ENCODE results near the gene ENAH. TPM values are rescaled to one million over a fixed set of nuclear protein-coding genes. Genes with fewer than 3 reads are reported as not detected.
A peak's percentile ranks its signal among the peaks of the same experiment; 100 is the strongest.

ENAH gene
- total RNA-seq, 1 experiment from 2014 or later, result 160 TPM

DNA sequence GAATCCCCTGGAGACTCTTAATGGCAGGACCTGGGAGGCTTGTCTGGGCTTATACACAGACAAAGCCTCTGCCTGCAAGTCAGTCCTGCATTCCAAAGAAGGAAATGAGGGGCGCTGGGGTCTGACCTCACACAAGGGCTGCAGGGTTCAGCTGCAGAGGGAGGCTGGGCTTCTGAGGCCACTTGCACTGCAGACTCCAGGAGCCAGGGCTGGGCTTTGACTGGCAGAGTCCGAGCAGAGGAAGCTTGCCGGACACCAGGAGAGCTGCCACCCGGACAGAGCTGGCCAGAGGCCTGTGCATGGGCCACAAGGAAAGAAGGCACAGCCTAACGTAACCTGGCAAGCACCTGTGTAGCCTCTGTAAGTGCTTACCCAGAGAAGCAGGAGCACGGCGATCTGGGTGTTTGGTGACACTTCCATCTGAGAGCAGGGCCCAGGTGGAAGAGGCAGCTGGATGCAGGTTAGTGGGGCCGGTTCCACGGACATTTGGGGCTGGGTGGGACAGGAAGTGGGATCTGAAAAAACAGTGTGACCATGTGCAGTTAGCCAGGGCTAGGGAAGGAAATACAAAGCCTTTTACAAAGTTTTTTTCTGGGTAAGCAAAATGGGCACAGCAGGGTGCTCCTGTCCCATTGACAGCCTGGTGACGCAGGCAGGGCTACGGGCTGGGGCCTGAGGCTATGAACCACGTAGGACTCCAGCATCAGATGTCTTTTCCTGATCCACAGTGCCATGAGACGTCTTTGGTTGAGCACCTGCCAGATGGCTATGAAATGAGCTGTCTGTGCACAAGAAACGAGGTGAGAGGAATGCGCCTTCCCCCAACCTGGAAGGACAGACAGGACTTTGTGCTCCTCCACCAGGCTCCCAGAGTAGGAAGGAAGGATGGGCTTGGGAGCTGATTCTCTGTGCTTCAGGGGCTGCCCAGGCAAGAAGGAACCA lies 187.8 kb downstream of the ENAH start:
- no peak overlapping the region for H3K4me3 ChIP-seq (ENCODE audit: insufficient read depth, low read depth, low read length)
- no peaks in the 10 kb centered on the region for H3K36me3 ChIP-seq (replicated peaks; ENCODE audit: control insufficient read depth, insufficient read depth, low read length)
- no peaks in the 10 kb centered on the region for H3K27me3 ChIP-seq (ENCODE audit: control insufficient read depth, insufficient read depth, low read length)
- no peak for DNase-seq

DNA sequence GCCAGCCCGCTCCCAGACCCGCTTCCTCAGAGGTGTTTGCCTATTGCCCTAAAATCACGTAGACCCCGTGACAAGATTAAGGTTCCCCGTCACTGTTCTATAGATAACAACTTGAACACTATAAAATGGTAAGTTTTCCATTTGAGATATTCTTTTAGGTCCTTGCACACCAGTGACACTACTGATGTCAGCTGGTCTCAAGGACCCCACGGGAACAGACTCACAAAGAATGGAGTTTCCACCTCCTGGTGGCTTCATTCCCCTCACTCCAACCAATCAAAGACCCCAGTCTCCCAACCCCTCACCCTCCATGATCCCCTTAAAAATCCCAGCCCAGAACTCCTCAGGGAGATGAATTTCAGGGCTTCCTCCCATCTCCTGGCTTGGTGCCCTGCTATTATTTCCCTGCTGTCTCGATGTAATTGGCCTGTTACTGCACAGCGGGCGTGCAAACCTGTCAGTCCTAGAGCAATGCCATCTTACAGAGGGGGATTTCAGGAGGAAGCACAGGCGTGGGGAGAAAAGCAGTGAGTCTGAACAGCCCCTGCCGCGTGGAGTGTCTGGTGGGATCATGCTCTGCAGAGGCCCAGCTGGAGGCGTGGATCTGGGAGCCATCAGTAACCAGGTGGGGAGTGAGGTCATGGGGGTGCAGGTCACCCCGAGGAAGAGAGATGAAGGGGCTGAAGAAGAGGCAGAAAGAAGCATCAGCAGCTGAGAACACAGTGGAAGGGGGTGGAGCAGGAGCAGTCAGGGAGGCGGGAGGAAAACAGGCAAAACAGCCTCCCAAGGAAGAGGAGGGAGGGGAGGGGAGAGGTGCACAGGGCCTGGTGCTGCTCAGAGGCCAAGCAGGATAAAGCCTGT lies 190.0 kb downstream of the ENAH start:
- Histone ChIP-seq H3K27me3 (ENCODE audit: control insufficient read depth, insufficient read depth, low read length) (no peaks in the 10 kb centered on the region), H3K4me3 (ENCODE audit: insufficient read depth, low read depth, low read length) (no peak overlapping the region), H3K36me3 (replicated peaks; ENCODE audit: control insufficient read depth, insufficient read depth, low read length) (no peaks in the 10 kb centered on the region)
- DNase-seq, result no peak

DNA sequence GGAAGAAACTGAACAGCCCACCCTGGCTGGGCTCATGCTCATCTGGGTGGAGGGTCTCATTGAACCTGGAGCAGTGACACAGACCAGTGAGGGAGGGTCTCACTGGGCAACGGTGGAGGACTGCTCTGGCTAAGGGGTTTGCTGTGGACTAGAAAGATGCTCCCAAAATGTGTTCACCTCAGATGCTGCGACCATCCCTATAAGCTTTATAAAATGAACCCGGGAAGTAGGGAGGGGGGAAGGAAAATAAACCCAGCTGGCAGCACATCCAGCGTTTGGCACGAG lies 190.6 kb downstream of the ENAH start:
- DNase-seq, result no peak
- Histone ChIP-seq H3K27me3 (ENCODE audit: control insufficient read depth, insufficient read depth, low read length) (no peaks in the 10 kb centered on the region), H3K36me3 (replicated peaks; ENCODE audit: control insufficient read depth, insufficient read depth, low read length) (no peaks in the 10 kb centered on the region), H3K4me3 (ENCODE audit: insufficient read depth, low read depth, low read length) (no peak overlapping the region)

DNA sequence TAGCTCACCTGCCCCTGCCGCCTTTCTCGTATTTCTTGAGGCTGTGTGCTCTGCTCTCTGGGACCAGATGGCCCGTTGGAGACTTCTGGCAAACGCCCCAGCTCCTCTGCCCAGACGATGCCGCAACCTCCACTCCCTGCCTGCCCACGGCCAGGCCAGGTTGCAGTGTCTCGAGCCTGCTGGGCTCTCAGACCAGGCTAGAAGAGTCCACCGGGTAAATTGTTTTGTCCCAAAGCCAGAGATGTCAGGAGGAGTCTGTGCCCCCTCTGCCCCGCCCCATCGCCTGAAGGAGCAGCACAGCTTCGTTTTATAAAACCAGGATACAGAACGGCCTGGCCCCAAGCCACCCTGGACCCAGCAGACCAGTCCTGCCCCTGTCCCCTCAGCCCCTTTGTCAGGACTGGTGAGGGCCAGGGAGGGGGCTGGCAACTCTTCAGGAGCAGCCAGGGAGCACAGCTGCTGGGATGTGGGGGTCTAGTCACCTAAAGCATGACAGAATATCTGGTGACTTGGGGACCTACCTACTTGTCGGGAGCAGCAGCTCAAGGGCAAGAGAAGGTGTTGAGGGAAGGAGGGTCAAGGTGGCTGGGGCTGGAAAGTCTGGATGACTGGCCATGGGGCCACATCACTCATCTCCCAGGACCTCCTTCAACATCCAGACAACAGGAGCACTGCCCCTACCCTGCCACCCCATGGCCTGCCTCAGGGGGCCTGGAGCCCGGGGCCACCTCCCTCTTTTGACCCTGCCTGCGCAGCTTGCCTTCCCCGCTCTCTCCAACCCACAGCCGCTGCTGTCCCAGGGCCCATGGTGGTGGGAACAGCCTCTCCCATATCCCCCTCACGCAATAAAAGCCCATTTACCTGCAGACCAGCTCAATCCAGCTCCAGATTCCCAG lies 191.1 kb downstream of the ENAH start:
- DNase-seq, result no peak
- Histone ChIP-seq H3K4me3 (ENCODE audit: insufficient read depth, low read depth, low read length) (no peak overlapping the region), H3K27me3 (ENCODE audit: control insufficient read depth, insufficient read depth, low read length) (no peaks in the 10 kb centered on the region), H3K36me3 (replicated peaks; ENCODE audit: control insufficient read depth, insufficient read depth, low read length) (no peaks in the 10 kb centered on the region)

DNA sequence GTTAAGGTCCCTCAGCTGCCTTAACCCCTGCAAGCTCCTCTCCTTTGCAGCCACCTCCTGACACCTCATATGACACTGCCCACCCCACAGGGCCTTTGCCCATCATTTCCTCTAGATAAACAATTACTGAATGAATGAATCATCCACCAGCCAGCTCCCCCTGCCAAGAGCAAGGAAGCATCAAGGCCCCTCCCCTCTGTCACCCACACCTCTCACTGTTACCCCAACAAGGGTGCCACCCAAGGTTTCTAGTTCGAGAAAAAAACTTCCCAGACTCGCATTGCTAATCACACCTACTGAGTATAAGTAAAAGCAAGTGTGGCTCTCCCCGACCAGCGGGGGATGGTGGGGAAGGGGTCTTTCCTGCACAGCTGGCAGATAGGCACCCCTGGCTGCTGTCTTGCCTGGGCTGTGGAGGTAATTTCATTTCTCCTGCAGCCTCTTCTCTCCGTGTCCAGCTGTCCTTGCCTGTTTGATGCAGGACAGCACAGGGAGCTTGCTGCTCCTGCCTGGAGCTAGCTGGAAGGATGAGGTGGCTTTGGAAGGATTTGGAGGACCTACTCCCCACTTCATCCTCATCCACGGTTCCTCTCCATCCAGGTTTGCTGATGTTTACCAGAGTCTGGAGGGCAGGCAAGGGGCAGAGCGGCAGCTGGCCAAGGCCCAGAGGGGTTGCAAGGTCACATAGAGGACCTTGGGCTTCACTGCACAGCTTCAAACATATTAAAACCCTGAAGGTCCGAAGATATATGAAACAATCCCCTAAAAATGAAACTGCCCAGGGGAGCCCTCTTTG lies 192.0 kb downstream of the ENAH start:
- Histone ChIP-seq H3K4me3 (ENCODE audit: insufficient read depth, low read depth, low read length) (no peak overlapping the region), H3K27me3 (ENCODE audit: control insufficient read depth, insufficient read depth, low read length) (no peaks in the 10 kb centered on the region), H3K36me3 (replicated peaks; ENCODE audit: control insufficient read depth, insufficient read depth, low read length) (no peaks in the 10 kb centered on the region)
- peak; percentile 51 for DNase-seq

DNA sequence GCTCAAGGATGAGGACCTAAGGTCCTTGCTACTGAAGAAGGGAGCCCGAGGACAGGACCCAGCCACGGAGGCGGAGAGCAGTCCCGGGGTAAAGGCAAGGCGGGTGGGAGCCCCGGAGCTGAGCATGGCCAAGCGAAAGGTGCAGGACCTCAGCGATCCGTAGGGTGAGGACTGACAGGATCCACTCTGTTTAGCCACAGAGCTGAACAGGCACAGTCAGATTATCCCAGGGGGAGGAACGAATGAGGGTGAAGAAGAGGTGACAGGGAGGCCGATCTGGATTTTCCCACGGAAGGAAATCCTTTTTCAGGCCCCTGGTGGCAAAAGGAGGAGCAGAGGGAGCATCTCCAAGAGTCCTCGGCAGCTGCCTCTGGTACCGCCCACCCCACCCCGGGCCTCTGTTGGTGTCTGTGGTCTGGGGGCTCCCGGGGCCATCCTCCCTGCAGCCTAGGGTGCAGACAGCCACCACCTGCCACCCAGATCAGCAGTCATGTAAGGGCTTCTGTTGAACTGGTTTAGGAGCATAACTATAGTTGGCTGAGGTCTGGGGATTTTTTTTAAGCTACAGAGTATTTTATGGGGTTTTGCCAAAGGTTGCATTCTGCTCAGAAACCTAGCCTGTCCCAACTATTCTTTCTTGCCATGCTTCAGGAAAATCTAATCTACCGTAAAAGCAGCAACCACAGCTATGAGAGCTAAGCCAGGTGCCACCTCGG lies 192.7 kb downstream of the ENAH start:
- Histone ChIP-seq H3K36me3 (replicated peaks; ENCODE audit: control insufficient read depth, insufficient read depth, low read length) (no peaks in the 10 kb centered on the region), H3K27me3 (ENCODE audit: control insufficient read depth, insufficient read depth, low read length) (no peaks in the 10 kb centered on the region), H3K4me3 (ENCODE audit: insufficient read depth, low read depth, low read length) (no peak overlapping the region)
- peak; percentile 77 for DNase-seq

DNA sequence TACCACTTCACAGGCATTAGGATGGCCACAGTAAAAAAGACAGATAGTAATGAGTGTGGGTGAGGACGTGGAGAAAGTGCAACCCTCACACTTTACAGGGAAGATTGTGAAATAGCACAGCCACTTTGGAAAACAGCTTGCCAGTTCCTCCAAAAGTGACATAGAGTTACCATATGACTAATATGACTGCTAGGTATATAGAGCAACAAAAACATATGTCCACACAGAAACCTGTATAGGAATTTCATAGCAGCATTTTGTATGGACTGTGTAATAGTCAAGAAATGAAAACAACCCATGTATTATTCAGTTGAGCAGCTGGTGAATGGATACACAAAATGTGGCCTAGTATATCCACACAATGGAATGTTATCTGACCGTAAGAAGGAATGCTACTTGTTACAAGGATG lies 194.7 kb downstream of the ENAH start:
- H3K4me3 ChIP-seq (ENCODE audit: insufficient read depth, low read depth, low read length), result no peak overlapping the region
- H3K27me3 ChIP-seq (ENCODE audit: control insufficient read depth, insufficient read depth, low read length), result no peaks in the 10 kb centered on the region
- DNase-seq, result no peak
- no peaks in the 10 kb centered on the region for H3K36me3 ChIP-seq (replicated peaks; ENCODE audit: control insufficient read depth, insufficient read depth, low read length)

DNA sequence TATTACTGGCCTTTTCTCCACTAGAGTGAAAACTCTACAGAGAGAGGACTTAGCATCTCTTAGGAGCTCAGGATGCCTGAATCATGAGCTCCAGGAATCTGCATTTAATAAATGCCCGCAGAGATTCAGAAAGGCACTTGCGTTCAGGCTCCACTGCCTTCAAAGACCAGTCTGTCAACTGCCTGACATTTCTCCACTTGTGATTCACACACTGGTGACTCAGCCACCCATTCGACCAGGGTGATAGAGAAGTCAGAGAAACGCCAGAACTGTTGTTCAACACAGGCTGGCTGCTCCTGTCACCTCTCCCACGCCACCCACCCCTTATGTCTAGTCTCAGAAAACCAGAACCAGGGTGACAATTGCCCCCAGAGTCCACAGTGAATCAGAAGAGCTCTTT lies 198.2 kb downstream of the ENAH start:
- Histone ChIP-seq H3K36me3 (replicated peaks; ENCODE audit: control insufficient read depth, insufficient read depth, low read length) (no peaks in the 10 kb centered on the region), H3K4me3 (ENCODE audit: insufficient read depth, low read depth, low read length) (no peak overlapping the region), H3K27me3 (ENCODE audit: control insufficient read depth, insufficient read depth, low read length) (no peaks in the 10 kb centered on the region)
- DNase-seq, result no peak

DNA sequence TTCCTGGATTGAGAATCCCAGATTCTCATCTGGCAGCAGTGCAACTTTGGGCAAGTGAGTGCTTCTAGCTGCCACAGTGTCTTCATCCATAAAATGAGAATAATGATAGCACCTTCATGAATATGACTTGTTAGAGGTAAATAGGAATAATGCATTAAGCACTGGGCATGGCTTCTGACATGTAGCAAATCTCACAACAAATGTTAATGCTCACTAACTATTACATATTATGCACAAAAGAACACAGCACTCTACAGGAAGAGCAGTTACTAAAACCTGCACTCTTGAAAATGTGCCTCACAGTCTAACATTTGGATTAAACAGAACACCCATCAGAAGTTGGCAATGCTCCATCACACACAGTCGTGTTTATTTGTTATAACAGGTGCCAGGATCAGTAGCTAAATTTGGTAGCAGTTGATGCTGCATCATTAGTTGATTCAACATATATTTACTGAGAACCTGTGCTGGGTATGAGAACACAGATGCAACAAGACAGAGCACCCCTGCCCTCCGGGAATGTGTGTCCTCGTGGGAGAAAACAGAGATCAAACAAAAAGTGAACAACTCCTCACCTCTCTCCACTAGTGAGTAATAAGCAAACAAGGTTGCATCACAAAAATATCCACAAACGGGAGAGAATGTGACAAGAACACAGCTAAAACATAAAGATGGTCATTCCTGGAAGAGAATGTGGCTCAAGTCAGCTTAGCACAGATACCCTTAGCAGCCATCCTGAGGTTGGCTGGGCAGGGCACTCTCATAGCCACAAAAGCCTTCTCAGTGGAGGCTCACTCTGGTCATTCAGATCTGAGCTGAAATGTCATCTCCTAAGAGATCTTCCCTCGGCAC lies 198.9 kb downstream of the ENAH start:
- DNase-seq, result no peak
- Histone ChIP-seq H3K4me3 (ENCODE audit: insufficient read depth, low read depth, low read length) (no peak overlapping the region), H3K36me3 (replicated peaks; ENCODE audit: control insufficient read depth, insufficient read depth, low read length) (no peaks in the 10 kb centered on the region), H3K27me3 (ENCODE audit: control insufficient read depth, insufficient read depth, low read length) (no peaks in the 10 kb centered on the region)

DNA sequence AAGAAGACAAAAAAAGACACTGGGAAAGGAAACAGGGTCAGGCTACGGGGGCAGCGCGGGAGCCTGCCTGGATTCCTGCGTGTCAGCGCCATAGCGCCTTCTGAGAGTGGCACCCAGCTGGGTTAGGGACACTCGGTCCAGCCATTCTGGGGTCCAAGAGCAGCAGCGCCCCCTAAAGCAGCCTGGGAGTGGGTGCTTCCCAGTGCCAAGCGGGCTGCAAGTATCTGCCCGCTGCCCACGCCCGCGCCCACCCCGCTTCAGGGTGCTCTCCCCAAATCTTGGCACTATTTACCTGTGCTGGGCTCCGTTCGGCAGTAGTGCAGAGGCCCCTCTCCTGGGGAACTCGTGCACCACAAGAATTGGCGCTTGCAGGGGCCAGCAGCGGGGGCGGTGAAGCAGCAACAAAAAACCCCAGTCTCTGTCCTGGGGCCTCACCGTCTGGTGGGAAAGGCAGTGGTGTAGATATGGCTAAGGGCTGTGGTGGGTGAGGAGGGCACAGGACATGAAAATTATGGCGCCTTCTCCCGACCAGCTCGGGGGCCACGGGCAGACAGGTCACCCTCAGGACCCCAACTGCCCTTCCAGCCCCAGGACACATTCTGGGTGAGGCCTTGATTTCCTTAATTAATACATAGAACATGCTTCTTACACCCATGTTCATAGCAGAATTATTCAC lies 200.9 kb downstream of the ENAH start:
- no peak overlapping the region for H3K4me3 ChIP-seq (ENCODE audit: insufficient read depth, low read depth, low read length)
- DNase-seq, result peak; percentile 77
- peaks cover 2% of the 10 kb centered on the region; the same call in 1 of the 2 replicates for H3K27me3 ChIP-seq (ENCODE audit: control insufficient read depth, insufficient read depth, low read length)
- H3K36me3 ChIP-seq (replicated peaks; ENCODE audit: control insufficient read depth, insufficient read depth, low read length), result no peaks in the 10 kb centered on the region

DNA sequence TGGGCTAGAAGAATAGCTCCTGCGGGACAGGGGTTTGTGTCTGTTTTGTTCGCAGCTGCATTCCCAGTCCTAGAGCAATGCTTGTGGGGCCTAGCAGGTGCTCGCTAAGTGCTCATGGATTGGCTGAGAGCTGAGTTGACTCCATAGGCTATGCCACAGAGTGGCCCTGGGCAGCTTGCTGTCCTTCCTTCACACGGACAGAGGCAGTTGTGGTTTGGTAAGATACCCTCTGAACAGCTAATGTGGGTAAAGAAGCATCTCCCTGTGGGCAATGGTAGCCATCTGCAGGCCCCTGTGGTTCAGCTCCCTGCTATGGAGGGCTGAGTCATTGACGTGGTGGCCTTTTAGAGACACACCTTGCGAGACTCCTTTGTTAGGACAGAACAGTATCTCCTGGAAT lies 201.6 kb downstream of the ENAH start:
- Histone ChIP-seq H3K36me3 (replicated peaks; ENCODE audit: control insufficient read depth, insufficient read depth, low read length) (no peaks in the 10 kb centered on the region), H3K27me3 (ENCODE audit: control insufficient read depth, insufficient read depth, low read length) (peaks cover 2% of the 10 kb centered on the region; the same call in 1 of the 2 replicates), H3K4me3 (ENCODE audit: insufficient read depth, low read depth, low read length) (no peak overlapping the region)
- no peak for DNase-seq

DNA sequence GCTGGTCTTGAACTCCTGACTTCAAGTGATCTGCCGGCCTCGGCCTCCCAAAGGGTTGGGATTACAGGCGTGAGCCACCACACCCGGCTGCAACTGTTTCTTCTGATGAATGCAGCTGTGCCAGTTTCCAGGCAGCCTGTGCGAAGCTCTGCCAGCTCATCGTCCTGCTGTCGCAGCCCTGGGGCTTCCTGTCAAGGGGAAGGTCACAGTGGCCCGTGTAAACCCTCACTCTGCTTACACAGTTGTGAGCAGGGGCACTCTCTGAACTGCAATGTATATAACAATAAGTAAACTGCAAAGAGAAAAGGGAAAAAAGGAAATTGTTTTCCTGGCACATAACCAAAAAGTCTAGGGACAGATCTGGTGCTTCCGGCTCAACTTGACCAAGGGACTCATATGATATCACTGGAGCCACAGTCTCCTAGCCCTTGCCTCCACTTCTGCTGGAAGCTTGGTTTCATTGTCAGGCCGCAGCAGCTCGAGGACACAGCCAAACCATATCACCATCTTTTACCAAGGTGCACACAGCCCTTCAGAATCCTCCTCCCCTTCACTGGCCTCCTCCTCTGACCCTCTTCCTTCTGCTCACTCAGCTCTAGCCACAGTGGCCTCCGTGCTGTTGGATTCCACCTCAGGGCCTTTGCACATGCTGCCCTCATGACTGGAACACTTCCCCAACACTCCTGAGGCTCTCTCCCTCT lies 202.3 kb downstream of the ENAH start:
- no peak overlapping the region for H3K4me3 ChIP-seq (ENCODE audit: insufficient read depth, low read depth, low read length)
- H3K36me3 ChIP-seq (replicated peaks; ENCODE audit: control insufficient read depth, insufficient read depth, low read length), result no peaks in the 10 kb centered on the region
- DNase-seq, result no peak
- peaks cover 2% of the 10 kb centered on the region; the same call in 1 of the 2 replicates for H3K27me3 ChIP-seq (ENCODE audit: control insufficient read depth, insufficient read depth, low read length)
